Endothelial cell of umbilical vein (primary cell): ENCODE measurements around the gene FKBP8. TPM values are rescaled to one million over a fixed set of nuclear protein-coding genes. Genes with fewer than 3 reads are reported as not detected.

Experiments
- BruUV-seq: library from RNA; stranded (reverse); fragments of 400-500 nt; replicated peaks from 2 replicates; lab custom pipeline; 2021; lab: Mats Ljungman, UMichigan
- CTCF ChIA-PET: fragments of 300-600, 350-600 bp; sonication (Branson Sonifier 250); formaldehyde crosslinking; loops from one replicate; lab custom pipeline; 2021; ENCODE audit warnings: antibody characterized with exemption, inconsistent platforms; lab: Charles Lee
- POLR2A ChIA-PET: fragments of 300-600, 350-600 bp; sonication (Branson Sonifier 250); formaldehyde crosslinking; loops from one replicate; lab custom pipeline; 2021; ENCODE audit warnings: antibody characterized with exemption, inconsistent platforms; lab: Charles Lee
- DNase-seq: peaks from one replicate; pipeline ENCODE4 v3.0.0-alpha.2; 2011; ENCODE audit warnings: low read depth, low spot score
- FAIRE-seq: peaks from 2 replicates; lab custom pipeline; 2011; peaks lifted over from hg19 to GRCh38; lab: Jason Lieb, UNC
- H2AFZ ChIP-seq: 2 replicates; pipeline ENCODE4 v1.6.0; 2012; ENCODE audit warnings: low read depth, low read length, control low read depth, inconsistent platforms
- H3K27ac ChIP-seq: 2 replicates; pipeline ENCODE4 v1.5.1; 2011; ENCODE audit warnings: low read depth, mild to moderate bottlenecking, control low read depth, low read length, moderate library complexity; ENCODE audit not compliant: insufficient read depth
- H3K27me3 ChIP-seq, 2 experiments: 2 replicates each; pipeline versions ENCODE4 v1.6.0 to v1.6.1; 2011; ENCODE audit warnings: low read length in 2 of 2, mixed read lengths in 1 of 2; ENCODE audit not compliant: control insufficient read depth in 2 of 2, insufficient read depth in 2 of 2
- H3K36me3 ChIP-seq, 2 experiments: 2 replicates in 1 of 2; 3 replicates in 1 of 2; pipeline ENCODE4 v1.5.1; 2011; ENCODE audit warnings: low read length in 2 of 2, mild to moderate bottlenecking in 1 of 2, moderate library complexity in 1 of 2; ENCODE audit not compliant: control insufficient read depth in 2 of 2, insufficient read depth in 2 of 2; ENCODE audit errors: extremely low read depth in 1 of 2
- H3K4me1 ChIP-seq: 3 replicates; pipeline ENCODE4 v1.5.1; 2011; ENCODE audit warnings: mild to moderate bottlenecking, low read length; ENCODE audit not compliant: control insufficient read depth, insufficient read depth; ENCODE audit errors: extremely low read depth
- H3K4me2 ChIP-seq: 2 replicates; pipeline ENCODE4 v1.6.1; 2011; ENCODE audit warnings: low read length, control low read depth, mixed read lengths; ENCODE audit not compliant: insufficient read depth
- H3K4me3 ChIP-seq, 3 experiments: fragments of 200-600 bp in 1 of 3; sonication (generic), shearing (Covaris generic) in 1 of 3; replicated peaks in 1 of 3; 2 replicates each; pipeline ENCODE4 v1.5.1; 2011 to 2016; ENCODE audit warnings: control low read depth in 3 of 3, low read length in 3 of 3, mild to moderate bottlenecking in 2 of 3, inconsistent platforms in 1 of 3, low read depth in 1 of 3, moderate library complexity in 1 of 3; ENCODE audit not compliant: insufficient read depth in 1 of 3
- H3K79me2 ChIP-seq: 2 replicates; pipeline ENCODE4 v1.6.0; 2012; ENCODE audit warnings: low read length, inconsistent platforms; ENCODE audit not compliant: control insufficient read depth, insufficient read depth
- H3K9ac ChIP-seq: replicated peaks from 2 replicates; pipeline ENCODE3; 2011; ENCODE audit warnings: low read length, control low read depth; ENCODE audit not compliant: insufficient read depth; ENCODE audit errors: extremely low read depth
- H3K9me1 ChIP-seq: replicated peaks from 3 replicates; pipeline ENCODE4 v1.6.0; 2011; ENCODE audit warnings: mild to moderate bottlenecking, low read length; ENCODE audit not compliant: control insufficient read depth, insufficient read depth; ENCODE audit errors: extremely low read depth
- H3K9me3 ChIP-seq: replicated peaks from 2 replicates; pipeline ENCODE4 v1.5.1; 2012; ENCODE audit warnings: low read length, inconsistent platforms; ENCODE audit not compliant: control insufficient read depth, insufficient read depth
- H4K20me1 ChIP-seq: replicated peaks from 2 replicates; pipeline ENCODE3; 2011; ENCODE audit warnings: mild to moderate bottlenecking, low read length; ENCODE audit not compliant: control insufficient read depth, insufficient read depth; ENCODE audit errors: extremely low read depth
- FOS ChIP-seq: IDR thresholded peaks from 2 replicates; pipeline ENCODE4 v1.6.1; 2011; ENCODE audit warnings: mild to moderate bottlenecking, low read length, moderate library complexity, borderline replicate concordance; ENCODE audit not compliant: insufficient read depth
- JUN ChIP-seq: IDR thresholded peaks from 2 replicates; pipeline ENCODE4 v1.6.1; 2011; ENCODE audit warnings: borderline replicate concordance, low read depth; ENCODE audit not compliant: insufficient read length, insufficient read depth
- MYC ChIP-seq: IDR thresholded peaks from one replicate; pipeline ENCODE4 v1.6.1; 2011; ENCODE audit warnings: mild to moderate bottlenecking, low read depth, low read length
- POLR2A ChIP-seq: IDR thresholded peaks from 2 replicates; pipeline ENCODE4 v1.6.1; 2012; ENCODE audit warnings: low read depth, mild to moderate bottlenecking, control low read depth, low read length
- POLR2AphosphoS5 ChIP-seq: IDR thresholded peaks from 2 replicates; pipeline ENCODE4 v1.6.1; 2012; ENCODE audit warnings: low read depth, mild to moderate bottlenecking, control low read depth, low read length, moderate library complexity; ENCODE audit not compliant: insufficient read depth
- dilution Hi-C: fragments of 300-500 bp; cut with MboI; formaldehyde crosslinking; loops from one replicate; pipeline ENCODE4 v1.15.0; 2019; ENCODE audit warnings: low sequenced_read_pairs; ENCODE audit not compliant: extremely low pct_ligation_motif_present
- intact Hi-C: fragments of 100-400 bp; cut with micrococcal nuclease; formaldehyde crosslinking; loops from one replicate; pipeline ENCODE4 v1.10.0; 2022
- polyA plus RNA-seq, 4 experiments: library from polyadenylated mRNA; depleted of rRNA in 3 of 4; stranded (reverse) in 3 of 4; unstranded in 1 of 4; fragments of >200 nt; gene quantifications; 2 replicates each; pipeline versions ENCODE4 v1.2.1 to v1.2.3, GENCODE V29; 2011 to 2012; ENCODE audit warnings: missing spikeins in 1 of 4
- total RNA-seq: library from RNA; stranded (reverse); gene quantifications from 2 replicates; pipeline ENCODE4 v1.2.3, GENCODE V29; 2021
- TF ChIP-seq, protein P1 (sequence below): IDR thresholded peaks from 2 replicates; pipeline ENCODE4 v1.6.1; 2011; ENCODE audit not compliant: insufficient read depth, insufficient read length
- TF ChIP-seq, protein P2 (sequence below), 2 donors: IDR thresholded peaks; 1 replicate in 1 of 2; 2 replicates in 1 of 2; pipeline ENCODE4 v1.5.1; 2011; ENCODE audit warnings: low read length in 2 of 2, mild to moderate bottlenecking in 2 of 2, moderate library complexity in 2 of 2, control low read depth in 1 of 2, inconsistent platforms in 1 of 2, low read depth in 1 of 2; ENCODE audit not compliant: insufficient read depth in 1 of 2; ENCODE audit errors: extremely low read depth in 1 of 2

Gene FKBP8
- total and polyA plus RNA-seq, 2 donors (not counting 3 experiments of a cell fraction or from before 2014, with no cell fraction given) = 150 to 173 TPM

DNA sequence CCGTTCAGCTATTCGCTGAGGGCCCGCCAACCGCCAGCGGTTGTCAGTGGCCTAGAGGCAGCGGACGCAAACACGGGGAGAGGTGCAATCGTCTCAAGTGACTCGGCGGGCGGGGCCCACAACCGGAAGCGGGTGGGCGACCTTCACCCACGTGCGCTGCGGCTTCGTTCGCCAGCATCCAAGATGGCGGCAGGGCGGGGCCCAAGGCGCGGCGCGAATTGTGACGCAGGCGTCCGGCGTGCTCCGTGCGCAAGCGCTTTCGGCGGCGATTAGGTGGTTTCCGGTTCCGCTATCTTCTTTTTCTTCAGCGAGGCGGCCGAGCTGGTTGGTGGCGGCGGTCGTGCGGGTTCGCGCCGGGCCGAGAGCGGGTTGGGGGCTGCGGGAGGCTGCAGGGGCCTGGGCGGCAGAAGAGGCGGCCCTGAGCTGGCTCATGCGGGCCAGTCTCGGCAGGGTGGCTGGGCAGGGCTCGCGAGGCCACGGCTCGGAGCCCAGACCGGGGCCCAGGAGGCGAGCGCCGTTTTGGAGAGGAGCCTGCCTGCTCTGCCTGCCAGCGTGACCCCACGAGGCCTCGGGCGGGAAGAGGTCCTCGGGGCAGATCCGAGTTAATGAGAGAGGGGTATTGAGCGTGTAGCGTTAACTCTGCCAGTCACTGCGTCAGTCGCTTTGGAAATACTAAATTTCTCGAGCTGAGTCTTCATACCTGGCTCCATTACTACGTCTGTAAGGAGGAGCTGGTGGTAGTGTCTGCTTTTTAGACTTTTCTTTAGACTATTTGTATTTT lies 28.4 kb upstream of the FKBP8 start, which contains the start of gene UBA52:
TSS of gene UBA52 (plus strand) at position 294 of the 781 bp plus-strand sequence. CDS start 1,444 bp downstream, outside the sequence.
- CTCF ChIA-PET = interaction anchor here (0.7 to 2.4 kb wide), 14 partner anchors 9 to 277 kb away, joined by 3 to 24 read pairs (median 5); partner anchors contain the start of genes KXD1 and REX1BD
- Histone ChIP-seq H3K79me2 (peaks cover 24% of the 10 kb centered on the region), H3K4me1 (peaks cover 16% of the 10 kb centered on the region), H3K9me1 (no peaks in the 10 kb centered on the region), H3K9ac (peak within 1 kb of the TSS; percentile 76), H3K27ac (peak within 1 kb of the TSS; percentile 60), H4K20me1 (no peaks in the 10 kb centered on the region), H3K27me3 (no peaks in the 10 kb centered on the region), H3K36me3 (peaks cover 9 to 42% of the 10 kb centered on the region in 2 experiments), H3K4me2 (peak within 1 kb of the TSS; percentile 74), H3K9me3 (no peaks in the 10 kb centered on the region), H2AFZ (peak within 1 kb of the TSS; percentile 53), H3K4me3 (peak within 1 kb of the TSS; percentile 66 to 91 (median 68))
- dilution Hi-C loops = no loop called here
- TSS peak; percentile 51 for BruUV-seq
- DNase-seq (peak; percentile 98), FAIRE-seq (peak; percentile 97)
- POLR2A ChIA-PET = interaction anchor here (0.7 to 1.2 kb wide), 5 partner anchors 14 to 50 kb away, joined by 3 to 5 read pairs (median 3); partner anchors contain the start of genes ELL, KXD1 and REX1BD
- intact Hi-C loops = loop anchor here (1.0 to 5.0 kb wide), 6 partner anchors 9 to 99 kb away; partner anchors contain the start of genes ELL, FKBP8, KXD1 and REX1BD
- peak; percentile 98 for TF ChIP-seq POLR2AphosphoS5
- peak; percentile 92 for TF ChIP-seq POLR2A
- TF ChIP-seq MYC = peak; percentile 99
- no peak for TF ChIP-seq JUN
- TF ChIP-seq, protein P1, sequence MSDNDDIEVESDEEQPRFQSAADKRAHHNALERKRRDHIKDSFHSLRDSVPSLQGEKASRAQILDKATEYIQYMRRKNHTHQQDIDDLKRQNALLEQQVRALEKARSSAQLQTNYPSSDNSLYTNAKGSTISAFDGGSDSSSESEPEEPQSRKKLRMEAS = peak; percentile 99

DNA sequence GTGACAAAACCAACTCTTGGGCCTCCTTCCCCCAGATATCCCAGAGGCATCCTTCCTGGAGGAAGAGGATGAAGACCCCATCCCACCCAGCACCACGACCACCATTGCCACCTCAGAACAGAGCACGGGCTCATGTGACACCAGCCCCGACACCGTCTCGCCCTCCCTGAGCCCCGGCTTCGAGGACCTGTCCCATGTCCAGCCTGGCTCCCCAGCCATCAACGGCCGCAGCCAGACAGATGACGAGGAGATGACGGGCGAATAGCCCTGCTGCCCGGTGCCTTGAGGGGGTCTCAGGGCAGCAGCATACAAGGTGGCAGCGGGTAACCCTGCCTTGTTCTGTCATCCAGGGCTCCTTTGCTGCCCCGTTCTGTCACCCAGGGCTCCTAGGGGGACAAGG lies 25.0 kb upstream of the FKBP8 start:
- no TSS peak for BruUV-seq
- dilution Hi-C loops = no loop called here
- Histone ChIP-seq H3K4me3 (no peak overlapping the region), H3K4me2 (no peak overlapping the region), H3K27ac (no peak overlapping the region), H3K9ac (no peak overlapping the region), H3K4me1 (peaks cover 12% of the 10 kb centered on the region), H4K20me1 (no peaks in the 10 kb centered on the region), H3K9me3 (no peaks in the 10 kb centered on the region), H3K27me3 (no peaks in the 10 kb centered on the region), H3K9me1 (no peaks in the 10 kb centered on the region), H3K36me3 (peaks cover 11 to 36% of the 10 kb centered on the region in 2 experiments), H3K79me2 (peaks cover 16% of the 10 kb centered on the region), H2AFZ (no peak overlapping the region)
- TF ChIP-seq FOS (no peak), MYC (no peak), JUN (no peak), POLR2A (no peak), POLR2AphosphoS5 (no peak)
- TF ChIP-seq, protein P2, sequence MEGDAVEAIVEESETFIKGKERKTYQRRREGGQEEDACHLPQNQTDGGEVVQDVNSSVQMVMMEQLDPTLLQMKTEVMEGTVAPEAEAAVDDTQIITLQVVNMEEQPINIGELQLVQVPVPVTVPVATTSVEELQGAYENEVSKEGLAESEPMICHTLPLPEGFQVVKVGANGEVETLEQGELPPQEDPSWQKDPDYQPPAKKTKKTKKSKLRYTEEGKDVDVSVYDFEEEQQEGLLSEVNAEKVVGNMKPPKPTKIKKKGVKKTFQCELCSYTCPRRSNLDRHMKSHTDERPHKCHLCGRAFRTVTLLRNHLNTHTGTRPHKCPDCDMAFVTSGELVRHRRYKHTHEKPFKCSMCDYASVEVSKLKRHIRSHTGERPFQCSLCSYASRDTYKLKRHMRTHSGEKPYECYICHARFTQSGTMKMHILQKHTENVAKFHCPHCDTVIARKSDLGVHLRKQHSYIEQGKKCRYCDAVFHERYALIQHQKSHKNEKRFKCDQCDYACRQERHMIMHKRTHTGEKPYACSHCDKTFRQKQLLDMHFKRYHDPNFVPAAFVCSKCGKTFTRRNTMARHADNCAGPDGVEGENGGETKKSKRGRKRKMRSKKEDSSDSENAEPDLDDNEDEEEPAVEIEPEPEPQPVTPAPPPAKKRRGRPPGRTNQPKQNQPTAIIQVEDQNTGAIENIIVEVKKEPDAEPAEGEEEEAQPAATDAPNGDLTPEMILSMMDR (IDR thresholded peaks at IDR 0.05; ENCODE audit: extremely low read depth in 1 of 2, insufficient read depth in 1 of 2, low read depth in 1 of 2, low read length in 2 of 2) = no peak
- TF ChIP-seq, protein P1 = no peak
- FAIRE-seq = no peak
- POLR2A ChIA-PET = no interaction called here
- no peak for DNase-seq
- intact Hi-C loops = no loop called here
- CTCF ChIA-PET = interaction anchor here (1.3 kb wide), 1 partner anchor 98 kb away, joined by 3 read pairs; no protein-coding TSS in a partner anchor
